WTC11 (cell line): ENCODE data around the gene TSPAN9.

Experiments
- FOXK1 ChIP-seq: sonication (generic); formaldehyde crosslinking; IDR thresholded peaks from 2 replicates; pipeline ENCODE4 v1.8.0; 2022; ENCODE audit warnings: mild to moderate bottlenecking, moderate library complexity, missing genetic modification reagents
- TCF7 ChIP-seq: sonication (generic); formaldehyde crosslinking; IDR thresholded peaks from 2 replicates; pipeline ENCODE4 v1.8.0; 2022; ENCODE audit warnings: mild to moderate bottlenecking, low read depth, missing genetic modification reagents, moderate library complexity

DNA sequence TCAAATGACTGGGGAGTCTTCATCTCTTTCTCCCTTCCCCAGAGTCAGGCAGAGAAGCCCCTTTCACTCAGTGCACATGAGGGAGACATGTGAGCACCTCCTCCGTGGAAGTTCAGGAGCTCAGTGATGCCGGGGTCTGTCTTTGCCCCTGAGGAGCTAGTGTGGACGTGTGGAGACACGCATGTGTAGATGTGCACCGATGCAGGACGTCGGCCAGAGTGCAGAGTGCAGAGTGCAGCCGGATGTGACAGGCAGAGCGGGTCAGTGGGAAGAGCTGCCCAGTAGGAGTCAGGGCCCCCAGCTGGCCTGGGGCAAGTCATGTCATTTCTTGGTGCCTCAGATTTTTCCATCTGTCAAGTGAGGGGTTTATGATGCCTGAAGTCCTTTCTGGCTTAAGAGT lies 20.7 kb downstream of the TSPAN9 start:
- TF ChIP-seq TCF7 (CRISPR knock-in tag) (no peak), FOXK1 (no peak)
